Coronary artery (tissue), 2 donors: ENCODE data around the gene MAP3K14.

ENCODE experiments used
- DNase-seq: peaks from one replicate; pipeline ENCODE4 v3.0.0-alpha.2; 2017; ENCODE audit warnings: low spot score
- H3K27ac ChIP-seq, 2 donors: fragments of 200-600 bp; sonication (generic); one replicate each; pipeline ENCODE4 v1.5.1; 2016 to 2019
- H3K4me3 ChIP-seq: fragments of 200-600 bp; sonication (generic); 2 replicates; pipeline ENCODE4 v1.5.1; 2016; ENCODE audit warnings: mild to moderate bottlenecking, moderate library complexity
- TF ChIP-seq, protein P1 (sequence below): fragments of 200-600 bp; sonication (generic); IDR thresholded peaks from one replicate; pipeline ENCODE4 v1.5.1; 2019; ENCODE audit warnings: antibody characterized with exemption

The MAP3K14 gene

DNA sequence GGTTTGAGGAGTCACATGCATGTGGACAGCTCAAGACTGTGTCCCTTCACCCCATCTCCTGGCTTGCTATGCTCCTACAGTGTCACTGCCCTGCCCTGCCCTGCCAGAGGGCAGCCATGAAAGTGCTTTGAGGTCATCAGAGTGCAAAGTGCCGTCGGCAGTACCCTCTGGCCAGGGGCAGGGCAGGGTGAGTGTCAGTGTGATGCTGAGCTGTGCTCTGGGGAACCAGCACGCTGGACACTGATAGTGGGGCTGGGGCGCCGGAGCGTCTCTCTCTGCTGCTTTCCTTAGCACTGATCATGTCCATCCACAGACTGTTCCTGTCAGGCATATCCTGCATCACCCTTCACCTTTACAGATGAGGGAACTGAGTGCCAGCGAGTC is 53.4 kb downstream of the MAP3K14 start:
- no peak for DNase-seq
- Histone ChIP-seq H3K27ac (peak overlapping the region in 1 of 2 donors; percentile 0), H3K4me3 (no peak overlapping the region)
- TF ChIP-seq, protein P1, sequence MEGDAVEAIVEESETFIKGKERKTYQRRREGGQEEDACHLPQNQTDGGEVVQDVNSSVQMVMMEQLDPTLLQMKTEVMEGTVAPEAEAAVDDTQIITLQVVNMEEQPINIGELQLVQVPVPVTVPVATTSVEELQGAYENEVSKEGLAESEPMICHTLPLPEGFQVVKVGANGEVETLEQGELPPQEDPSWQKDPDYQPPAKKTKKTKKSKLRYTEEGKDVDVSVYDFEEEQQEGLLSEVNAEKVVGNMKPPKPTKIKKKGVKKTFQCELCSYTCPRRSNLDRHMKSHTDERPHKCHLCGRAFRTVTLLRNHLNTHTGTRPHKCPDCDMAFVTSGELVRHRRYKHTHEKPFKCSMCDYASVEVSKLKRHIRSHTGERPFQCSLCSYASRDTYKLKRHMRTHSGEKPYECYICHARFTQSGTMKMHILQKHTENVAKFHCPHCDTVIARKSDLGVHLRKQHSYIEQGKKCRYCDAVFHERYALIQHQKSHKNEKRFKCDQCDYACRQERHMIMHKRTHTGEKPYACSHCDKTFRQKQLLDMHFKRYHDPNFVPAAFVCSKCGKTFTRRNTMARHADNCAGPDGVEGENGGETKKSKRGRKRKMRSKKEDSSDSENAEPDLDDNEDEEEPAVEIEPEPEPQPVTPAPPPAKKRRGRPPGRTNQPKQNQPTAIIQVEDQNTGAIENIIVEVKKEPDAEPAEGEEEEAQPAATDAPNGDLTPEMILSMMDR = no peak

DNA sequence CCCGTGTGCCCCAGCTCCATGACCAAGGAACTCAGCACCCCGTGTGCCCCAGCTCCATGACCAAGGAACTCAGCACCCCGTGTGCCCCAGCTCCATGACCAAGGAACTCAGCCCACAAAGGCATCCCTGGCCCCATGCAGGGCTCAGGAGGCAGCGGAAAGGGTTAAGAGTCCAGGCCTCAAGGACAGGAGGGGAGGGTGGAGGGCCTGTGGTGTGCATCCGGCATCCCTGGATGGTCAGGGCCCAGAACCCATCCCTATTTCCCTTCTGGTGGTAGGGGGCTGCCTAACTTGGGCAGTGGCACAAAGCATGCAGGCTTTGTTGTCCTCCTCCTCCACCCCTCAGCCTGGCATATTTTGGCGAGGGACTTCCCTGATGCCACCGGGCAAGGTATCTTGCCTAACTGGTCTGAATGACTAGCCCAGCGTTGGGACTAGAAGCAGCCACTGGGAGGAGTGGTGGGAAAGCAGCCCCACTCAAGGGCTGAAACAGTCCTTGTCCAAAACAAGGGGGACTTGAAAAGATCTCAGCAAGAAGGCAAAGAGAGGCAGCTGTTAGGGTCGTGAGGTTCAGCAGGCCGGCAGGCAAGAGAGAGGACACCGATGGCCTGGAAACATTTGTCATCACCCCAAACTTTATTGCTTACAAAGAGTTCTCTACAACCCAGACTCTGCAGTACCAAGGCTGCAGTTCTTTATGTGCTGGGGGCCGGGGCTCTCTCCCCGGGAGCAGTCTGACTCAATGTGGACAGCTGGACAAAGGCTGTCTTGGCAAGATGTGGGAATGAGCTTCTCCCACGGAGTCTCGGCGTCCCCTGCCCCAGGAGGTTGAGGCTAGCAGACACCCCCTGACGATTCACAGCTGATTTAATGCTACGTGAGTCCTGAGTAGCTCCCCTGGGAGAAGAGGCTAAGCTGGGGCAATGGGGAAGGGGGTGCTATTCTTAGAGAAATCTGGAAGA is 54.0 kb downstream of the MAP3K14 start:
- DNase-seq = no peak
- TF ChIP-seq, protein P1 = no peak
- peak overlapping the region in 1 of 2 donors; percentile 0 for H3K27ac ChIP-seq
- peak overlapping the region; percentile 88 for H3K4me3 ChIP-seq

DNA sequence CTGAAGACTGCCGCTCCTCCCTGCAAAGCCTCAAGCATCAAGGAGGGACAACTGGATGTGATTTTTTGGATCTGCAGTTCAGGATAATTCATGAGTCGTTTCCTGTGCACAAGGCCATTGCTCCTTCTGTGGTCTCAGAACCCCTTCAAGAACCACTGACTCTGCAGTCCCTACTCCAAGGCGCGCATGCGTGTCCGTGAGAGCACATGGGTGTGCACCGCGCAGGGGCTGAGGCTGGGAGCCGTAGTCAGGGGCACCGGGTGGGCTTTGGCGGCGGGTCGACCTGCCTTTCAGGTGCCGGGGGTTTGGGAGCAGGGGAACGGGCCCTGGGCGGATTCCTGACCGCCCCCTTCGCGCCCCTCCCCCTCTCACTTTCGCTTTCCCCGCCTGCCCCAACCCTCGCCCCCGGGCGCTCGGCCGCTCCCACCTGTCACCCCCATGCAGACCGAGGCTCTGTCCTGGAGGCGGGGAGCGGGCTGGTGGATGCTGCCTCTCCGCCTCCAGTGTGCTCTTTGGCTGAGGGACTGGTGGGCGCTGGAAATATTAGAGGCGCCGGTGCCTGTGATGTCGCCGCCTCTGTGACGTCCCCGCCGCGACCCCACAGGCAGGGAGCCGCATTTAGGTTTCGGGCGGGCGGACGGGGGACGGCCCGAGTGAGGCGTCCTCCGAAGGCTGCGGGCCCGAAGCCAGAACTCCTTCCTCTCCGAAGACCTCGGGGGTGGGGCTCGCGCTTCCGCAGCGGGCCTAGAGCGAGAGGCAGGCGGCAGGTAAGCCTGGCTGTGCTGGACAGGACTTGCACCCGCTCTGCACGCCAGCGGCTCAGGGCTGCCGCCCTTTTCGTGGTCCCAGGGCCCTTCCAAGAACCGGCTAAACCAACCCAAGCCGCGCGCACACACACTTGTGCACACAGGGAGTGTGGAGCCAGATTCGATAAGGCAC is 55.0 kb downstream of the MAP3K14 start, which contains the start of gene SPATA32:
TSS of gene SPATA32 (minus strand) at position 518 of the 939 bp plus-strand sequence. CDS start at position 440, 78 bp downstream.
- TF ChIP-seq, protein P1 = no peak
- H3K27ac ChIP-seq = peak within 1 kb of the TSS; percentile 31 to 38

DNA sequence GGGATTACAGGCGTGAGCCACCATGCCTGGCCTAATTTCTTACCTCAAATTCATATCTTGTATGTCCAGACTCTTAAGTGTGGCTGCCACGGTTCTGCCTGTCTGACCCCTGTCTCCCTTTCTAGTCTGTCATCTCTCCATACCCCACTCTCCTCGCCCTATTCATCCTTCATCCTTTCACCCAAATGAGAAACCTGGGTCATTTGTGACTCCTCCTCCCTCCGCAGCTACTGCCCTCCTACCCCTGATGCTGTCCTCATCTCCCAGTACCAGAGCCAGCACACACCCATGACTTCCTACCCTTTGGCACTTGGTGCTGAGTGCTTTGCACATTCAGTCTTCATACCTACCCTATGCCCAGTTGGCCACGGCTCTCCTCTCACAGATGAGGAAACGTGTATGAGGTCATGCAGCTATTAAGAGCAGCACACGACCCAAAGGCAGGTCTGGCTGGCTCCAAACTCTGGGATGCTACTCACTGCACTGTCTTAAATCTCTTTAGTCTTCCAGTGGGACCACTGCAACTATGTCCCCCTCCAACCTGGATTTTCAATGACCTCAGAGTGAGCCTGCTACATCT is 56.5 kb downstream of the MAP3K14 start:
- Histone ChIP-seq H3K27ac (no peak overlapping the region), H3K4me3 (no peak overlapping the region)
- DNase-seq = no peak
- TF ChIP-seq, protein P1 = no peak

More for the DNA sequence above, 55.0 kb downstream of the MAP3K14 start, which contains the start of gene SPATA32:
- no peak for DNase-seq
- peak within 1 kb of the TSS; percentile 88 for H3K4me3 ChIP-seq

DNA sequence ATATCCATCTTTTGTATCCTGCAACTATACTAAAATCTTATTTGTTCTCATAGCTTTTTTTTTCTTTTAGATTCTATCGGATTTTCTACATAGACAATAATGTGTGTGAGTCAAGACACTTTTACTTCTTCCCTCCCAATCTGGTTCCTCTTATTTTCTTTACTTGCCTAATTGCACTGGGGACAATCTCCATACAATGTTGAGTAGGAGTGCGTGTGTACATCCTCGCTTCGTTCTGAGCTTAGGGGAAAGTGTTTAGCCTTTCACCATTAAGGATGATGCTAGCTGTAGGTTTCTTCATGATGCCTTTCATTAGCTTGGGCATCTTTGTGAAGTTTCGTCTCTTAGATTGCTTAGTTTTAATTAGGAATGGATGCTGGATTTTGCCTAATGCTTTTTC is 57.8 kb downstream of the MAP3K14 start:
- Histone ChIP-seq H3K27ac (no peak overlapping the region), H3K4me3 (no peak overlapping the region)
- no peak for DNase-seq
- TF ChIP-seq, protein P1 = no peak

DNA sequence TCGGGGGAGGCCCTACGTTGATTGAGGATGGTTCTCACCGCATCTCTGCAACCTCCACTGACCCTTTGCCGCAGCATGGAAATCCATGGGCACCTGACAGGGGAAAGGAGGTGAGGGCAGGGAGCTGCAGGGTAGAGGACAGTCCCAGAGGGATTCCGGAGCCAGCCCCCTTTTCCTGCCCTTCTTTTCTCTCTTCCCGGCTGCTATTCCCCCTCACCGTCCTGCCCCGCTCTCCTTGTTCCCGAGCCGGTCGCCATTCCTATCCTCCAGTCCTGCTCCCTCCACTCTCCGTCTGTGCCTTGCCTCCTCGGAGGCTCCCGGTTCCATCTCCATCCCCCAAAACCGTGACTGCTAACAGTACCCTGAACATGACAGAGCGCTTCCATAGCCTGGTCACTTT is 59.7 kb downstream of the MAP3K14 start:
- TF ChIP-seq, protein P1 = no peak
- DNase-seq = no peak
- no peak overlapping the region for H3K27ac ChIP-seq
- no peak overlapping the region for H3K4me3 ChIP-seq
